GM18868 (cell line): ENCODE results near the gene HSPA1B.

Experiments
- ATAC-seq: cut with Tn5 transposase; IDR thresholded peaks from one replicate; pipeline ENCODE4 v1.9.1; 2021; ENCODE audit warnings: mild to moderate bottlenecking, moderate library complexity; ENCODE audit not compliant: unreplicated experiment

Gene HSPA1B

DNA sequence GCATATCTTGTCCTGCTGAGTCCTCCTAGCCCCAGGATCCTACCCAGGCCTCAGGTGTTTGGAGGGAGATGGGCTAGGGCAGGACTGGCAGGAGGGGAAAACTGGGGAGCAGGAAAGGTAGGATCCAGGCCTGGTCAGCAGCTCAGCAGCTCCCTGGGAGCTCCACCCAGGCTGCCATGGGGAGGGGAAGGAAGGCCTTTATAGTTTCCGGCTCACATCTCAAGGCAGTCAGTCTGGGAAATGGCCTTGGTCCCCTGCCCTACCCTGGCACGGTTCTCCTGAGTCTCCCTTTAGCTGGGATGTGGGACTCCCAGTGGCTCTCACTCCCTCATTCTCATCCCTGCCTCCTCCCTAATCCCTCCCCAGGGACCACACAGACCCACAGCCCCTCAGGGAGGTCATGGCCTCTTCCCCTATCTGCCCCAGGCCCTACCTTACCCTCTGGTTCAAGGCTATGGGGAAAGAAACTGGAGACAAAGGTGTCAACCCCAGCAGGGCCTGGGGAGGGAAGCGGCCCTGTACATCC lies 49.6 kb downstream of the HSPA1B start:
- ATAC-seq: no peak

DNA sequence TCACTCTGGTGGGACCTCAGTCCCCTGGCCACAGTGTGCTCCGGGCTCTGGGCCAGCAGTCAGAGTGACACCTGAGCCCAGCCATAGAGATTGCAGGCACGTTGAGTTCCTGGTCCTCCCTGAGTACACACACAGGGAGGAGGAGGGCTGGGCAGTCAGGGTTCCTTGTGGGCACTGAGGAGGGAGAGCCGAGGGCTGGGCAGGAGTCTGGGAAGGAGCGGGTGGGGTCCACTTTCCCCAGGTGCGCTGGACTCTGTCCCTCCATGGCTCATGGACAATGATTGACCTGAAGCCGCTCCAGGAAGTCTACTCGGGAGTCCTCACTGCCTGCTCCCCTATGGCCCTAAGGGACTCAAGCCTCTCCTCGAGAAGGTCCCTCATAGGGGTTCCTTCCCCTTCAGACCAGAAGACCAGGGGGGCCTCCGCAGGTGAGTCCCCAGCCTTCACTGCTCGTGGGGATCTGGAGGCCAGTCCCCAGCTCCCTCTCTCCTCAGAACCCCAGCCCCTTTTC lies 50.2 kb downstream of the HSPA1B start:
- no peak for ATAC-seq

DNA sequence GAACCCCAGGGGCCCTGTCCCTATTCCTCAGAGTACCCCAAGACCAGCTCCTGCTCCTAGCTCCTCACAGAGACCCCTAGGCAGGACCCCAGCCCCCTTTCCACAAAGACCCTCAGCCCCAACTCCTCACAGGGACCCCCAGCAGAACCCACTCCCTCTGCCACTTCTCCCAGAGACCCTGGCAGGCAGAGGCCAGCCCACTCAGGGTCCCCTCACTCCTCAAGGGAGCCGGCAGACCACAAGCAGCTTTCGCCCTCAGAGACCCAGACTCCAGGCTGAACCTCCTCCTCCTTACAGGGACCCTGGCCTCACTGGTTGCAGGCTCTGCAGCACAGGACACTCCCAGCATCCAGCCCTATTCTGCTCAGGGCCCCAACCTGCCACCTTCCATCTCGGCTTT lies 50.7 kb downstream of the HSPA1B start:
- ATAC-seq: no peak

DNA sequence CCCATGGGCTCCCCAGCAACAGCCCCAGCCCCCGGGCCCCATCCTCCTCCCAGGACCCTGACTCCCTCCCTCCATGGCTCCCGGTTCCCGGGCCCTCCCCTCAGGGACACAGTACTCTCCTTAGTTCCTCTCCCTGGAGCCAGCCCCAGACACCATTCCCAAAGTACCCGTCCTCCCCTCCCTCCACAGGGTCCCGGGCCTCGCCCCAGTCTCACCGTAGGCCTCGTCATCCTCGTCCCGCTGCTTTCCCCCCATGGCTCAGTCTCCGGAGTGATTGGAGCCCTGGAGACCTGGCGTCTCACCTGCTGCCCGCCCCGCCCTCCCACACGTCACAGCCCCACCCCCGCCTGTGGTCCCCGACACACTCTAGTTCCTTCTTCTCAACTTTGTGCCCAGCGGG lies 51.2 kb downstream of the HSPA1B start, which contains the start of gene SLC44A4:
Gene SLC44A4 (minus strand): TSS at position 272 of the 400 bp plus-strand sequence. CDS start 17 bp downstream, at position 255.
- no peak for ATAC-seq

DNA sequence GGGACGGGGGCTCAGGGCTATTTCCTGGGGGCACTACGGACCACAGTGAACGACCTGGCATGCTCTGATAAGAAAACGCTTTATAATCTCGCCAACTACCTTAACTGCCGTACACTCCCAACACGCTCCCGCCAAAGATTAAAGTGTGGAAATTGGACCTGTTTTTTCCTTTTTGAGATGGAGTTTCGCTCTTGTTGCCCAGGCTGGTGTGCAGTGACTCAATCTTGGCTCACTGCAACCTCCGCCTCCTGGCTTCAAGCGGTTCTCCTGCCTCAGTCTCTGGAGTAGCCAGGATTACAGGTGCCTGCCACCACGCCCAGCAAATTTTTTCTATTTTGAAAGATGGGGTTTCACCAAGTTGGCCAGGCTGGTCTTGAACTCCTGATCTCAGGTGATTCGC lies 51.6 kb downstream of the HSPA1B start:
- no peak for ATAC-seq
